ENCODE results near the gene WWOX.

DNA sequence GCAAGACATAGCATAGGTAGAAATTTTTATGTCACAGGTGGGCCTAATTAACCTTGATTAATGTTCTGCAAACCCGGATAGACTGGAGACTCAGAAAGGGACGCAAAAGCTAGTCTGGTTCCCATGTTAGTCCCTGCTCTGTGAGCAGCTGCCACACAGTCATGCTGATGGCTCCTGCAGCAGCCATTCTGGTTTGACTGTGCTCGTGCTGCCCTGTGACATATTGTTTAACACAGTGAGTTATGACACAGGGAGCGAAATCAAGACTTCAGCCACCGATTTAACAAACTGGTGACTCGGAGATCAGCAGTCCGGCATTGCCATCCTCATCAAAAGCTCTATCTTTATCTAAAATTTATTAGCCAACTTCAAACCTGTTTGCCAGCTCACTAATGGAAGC, 169.8 kb downstream of the WWOX start:
- TF ChIP-seq ZC3H10 (CRISPR knock-in tag; IDR thresholded peaks at IDR 0.05) (no peak), RARB (CRISPR knock-in tag; IDR thresholded peaks at IDR 0.05) (no peak), ZFP3 (CRISPR knock-in tag; IDR thresholded peaks at IDR 0.05) (no peak), ARNTL (CRISPR knock-in tag; IDR thresholded peaks at IDR 0.05; ENCODE audit: borderline replicate concordance, low read depth) (no peak), CSDC2 (CRISPR knock-in tag; IDR thresholded peaks at IDR 0.05) (no peak), TCF4 (CRISPR knock-in tag; IDR thresholded peaks at IDR 0.05; ENCODE audit: borderline replicate concordance) (no peak), PATZ1 (CRISPR knock-in tag; IDR thresholded peaks at IDR 0.05; ENCODE audit: borderline replicate concordance) (no peak)
- TF ChIP-seq, protein P1, sequence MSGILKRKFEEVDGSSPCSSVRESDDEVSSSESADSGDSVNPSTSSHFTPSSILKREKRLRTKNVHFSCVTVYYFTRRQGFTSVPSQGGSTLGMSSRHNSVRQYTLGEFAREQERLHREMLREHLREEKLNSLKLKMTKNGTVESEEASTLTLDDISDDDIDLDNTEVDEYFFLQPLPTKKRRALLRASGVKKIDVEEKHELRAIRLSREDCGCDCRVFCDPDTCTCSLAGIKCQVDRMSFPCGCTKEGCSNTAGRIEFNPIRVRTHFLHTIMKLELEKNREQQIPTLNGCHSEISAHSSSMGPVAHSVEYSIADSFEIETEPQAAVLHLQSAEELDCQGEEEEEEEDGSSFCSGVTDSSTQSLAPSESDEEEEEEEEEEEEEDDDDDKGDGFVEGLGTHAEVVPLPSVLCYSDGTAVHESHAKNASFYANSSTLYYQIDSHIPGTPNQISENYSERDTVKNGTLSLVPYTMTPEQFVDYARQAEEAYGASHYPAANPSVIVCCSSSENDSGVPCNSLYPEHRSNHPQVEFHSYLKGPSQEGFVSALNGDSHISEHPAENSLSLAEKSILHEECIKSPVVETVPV (CRISPR knock-in tag; IDR thresholded peaks at IDR 0.05) = no peak
- TF ChIP-seq, protein P2, sequence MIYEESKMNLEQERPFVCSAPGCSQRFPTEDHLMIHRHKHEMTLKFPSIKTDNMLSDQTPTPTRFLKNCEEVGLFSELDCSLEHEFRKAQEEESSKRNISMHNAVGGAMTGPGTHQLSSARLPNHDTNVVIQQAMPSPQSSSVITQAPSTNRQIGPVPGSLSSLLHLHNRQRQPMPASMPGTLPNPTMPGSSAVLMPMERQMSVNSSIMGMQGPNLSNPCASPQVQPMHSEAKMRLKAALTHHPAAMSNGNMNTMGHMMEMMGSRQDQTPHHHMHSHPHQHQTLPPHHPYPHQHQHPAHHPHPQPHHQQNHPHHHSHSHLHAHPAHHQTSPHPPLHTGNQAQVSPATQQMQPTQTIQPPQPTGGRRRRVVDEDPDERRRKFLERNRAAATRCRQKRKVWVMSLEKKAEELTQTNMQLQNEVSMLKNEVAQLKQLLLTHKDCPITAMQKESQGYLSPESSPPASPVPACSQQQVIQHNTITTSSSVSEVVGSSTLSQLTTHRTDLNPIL (CRISPR knock-in tag; IDR thresholded peaks at IDR 0.05; ENCODE audit: low read depth) = no peak

Data from SK-N-SH treated with all-trans-retinoic acid at 6 μM for 48 hours (cell line).